GM18870 (cell line): ENCODE data around the gene RALGPS1.

Experiments
- ATAC-seq: cut with Tn5 transposase; IDR thresholded peaks from one replicate; pipeline ENCODE4 v1.9.1; 2021; ENCODE audit warnings: moderate library complexity; ENCODE audit not compliant: unreplicated experiment

The RALGPS1 gene

DNA sequence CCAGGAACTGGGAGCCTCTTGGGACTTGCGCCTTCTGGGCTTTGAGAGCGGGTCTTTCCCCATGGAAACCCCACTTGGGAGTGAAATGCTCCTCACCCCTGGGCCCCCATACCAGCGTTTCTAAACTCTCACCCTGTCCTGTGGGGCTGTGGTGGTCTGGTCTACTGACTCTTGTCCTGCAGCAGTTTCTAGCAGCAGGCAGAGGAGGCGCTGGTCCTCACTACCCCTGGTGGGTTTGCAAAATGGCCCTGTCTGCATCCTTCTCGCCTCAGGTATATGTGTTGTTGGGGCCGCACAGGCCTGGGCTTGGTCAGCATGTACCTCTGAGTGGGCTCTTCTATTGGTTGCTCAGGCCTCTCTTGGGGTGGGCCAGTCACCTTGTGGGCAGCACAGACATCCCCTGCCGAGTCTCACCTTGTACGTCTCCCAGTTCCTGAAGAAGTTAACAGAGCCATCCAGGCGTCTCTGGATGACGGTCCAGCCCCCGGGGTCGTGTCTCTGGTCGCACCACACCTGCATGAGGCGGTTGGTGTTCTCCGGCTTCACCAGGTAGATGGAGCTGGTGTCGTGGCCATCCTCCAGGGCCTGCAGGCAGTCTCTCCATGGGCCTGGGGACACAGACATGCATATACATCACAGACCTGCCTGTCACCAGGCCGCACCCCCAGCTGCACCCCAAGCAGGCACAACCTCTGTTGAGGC, 178.9 kb downstream of the RALGPS1 start:
- no peak for ATAC-seq

DNA sequence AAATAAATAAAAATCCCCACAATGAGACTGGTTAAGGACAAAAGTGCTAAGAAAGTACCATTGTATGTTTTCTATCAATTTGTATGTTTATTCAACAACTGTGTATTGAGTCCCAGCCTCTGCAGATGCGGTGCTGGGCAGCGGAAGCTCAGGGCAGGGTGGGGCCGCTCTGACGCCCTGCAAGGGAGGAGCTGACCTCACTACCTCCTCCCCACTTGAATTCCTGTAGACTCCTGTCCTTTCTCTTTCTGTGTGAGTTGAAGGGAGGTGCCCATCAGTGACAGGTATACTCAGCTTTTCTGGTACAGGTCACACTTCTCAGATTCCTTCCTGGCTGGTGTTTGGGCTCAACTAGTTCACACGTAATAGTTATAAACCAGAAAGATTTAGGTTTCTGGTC, 180.8 kb downstream of the RALGPS1 start:
- ATAC-seq = no peak

- ATAC-seq = no peak
These were observed 181.6 kb downstream of the RALGPS1 start for GRCh38 chr9:127096208-127096607.

DNA sequence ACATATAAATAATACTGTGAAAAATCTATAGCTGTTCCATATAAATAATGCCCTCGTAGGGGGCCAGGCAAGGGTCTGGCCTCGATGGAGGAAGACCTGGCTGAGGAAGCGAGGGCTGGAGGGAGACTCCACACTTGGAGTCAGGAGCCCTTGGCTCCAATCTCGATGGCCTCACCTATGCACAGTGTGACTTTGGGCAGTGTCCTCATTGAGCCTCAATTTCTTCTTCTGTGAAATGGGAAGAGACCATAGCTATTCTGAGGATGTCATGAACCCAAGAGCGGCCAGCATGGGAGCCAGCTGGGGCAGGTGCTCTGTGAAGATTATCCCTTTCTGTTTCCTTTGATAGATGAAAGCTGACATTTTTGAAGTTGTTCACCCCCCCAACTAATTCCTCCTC, 183.1 kb downstream of the RALGPS1 start:
- no peak for ATAC-seq

GRCh38 chr9:127098916-127099553, 184.5 kb downstream of the RALGPS1 start:
- ATAC-seq = no peak

- no peak for ATAC-seq
These were observed 185.1 kb downstream of the RALGPS1 start for GRCh38 chr9:127099664-127100063.

DNA sequence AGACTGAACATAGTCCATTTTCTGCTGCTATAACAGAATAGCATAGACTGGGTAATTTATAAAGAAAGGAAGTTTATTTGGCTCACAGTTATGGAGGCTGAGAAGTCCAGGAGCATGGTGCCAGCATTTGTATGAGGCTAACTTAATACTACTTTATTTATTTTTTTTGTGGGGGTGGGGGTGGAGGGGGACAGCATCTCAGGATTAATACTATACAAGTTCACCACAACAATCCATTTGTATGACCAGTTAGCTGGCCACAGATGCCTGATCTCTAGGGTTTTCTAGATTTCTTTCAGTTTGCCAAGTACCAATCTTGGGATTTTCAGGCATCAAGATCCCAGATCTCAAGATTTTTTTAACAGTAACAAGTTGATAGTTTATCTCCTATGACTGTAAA, 187.6 kb downstream of the RALGPS1 start:
- ATAC-seq = no peak

- ATAC-seq = no peak
These were observed 188.2 kb downstream of the RALGPS1 start for GRCh38 chr9:127102788-127103187.

DNA sequence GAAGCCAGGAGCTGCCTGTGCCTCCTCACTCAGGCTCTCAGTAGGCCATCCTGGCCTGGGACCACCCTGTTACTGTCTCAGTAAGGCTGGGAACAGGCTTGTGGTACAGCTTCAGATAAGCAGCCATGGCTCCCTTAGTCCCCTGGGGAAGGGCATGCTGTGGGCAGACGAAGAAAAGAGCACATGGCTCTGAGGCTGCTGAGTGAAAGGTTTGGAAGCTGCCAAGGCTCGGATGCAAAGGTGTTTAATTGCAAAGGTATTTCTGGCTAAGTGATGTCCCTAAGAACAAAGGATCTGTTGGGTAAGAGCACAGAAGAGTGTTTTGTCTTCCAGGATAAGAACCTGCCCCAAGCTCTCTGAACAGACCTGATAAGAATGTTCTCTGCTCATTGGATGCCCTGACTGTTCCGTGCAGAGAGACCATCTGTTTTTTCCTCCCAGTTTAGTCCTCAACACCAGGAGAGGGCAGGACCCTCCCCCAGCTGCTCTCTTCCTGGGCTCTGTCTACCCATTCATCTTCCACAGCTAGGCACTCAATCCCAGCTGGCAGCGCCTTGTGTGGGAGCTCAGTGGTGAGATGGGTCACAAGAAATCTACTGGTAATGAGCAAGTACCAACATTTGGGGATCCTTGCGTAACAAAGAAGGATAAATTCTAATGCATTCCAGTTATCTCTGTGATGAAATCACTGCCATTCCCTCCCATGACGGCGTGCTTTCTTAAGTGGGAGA, 190.2 kb downstream of the RALGPS1 start:
- no peak for ATAC-seq

DNA sequence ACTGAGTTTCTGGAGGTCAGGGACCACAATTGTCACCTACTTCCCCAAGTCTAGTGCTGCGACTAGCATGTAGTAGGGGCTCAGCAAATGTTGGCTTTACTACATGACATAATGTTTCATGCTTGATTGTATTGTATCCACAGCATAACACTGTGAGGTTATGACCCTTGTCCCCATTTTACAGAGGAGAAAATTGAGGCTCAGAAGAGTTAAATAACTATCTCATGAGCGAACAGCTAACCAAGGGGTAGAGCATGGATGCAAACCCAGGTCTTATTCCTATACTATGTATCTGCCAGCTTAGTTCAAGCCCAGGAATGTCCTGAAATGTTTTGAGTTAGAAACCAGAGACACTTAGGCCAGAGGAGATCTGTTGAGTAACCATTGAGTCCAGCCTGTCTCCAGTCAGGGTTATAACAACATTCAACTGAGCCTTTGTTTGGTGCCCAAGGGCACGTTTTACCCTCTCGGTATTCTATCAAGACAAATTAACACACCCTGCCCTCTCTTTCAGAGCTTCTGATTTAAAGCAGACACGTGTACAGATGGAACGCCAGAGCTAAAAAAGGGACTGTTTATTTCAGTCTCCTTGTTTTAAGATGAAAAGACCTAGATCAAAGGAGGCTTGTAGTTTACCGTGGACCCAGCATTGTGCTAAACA, 191.4 kb downstream of the RALGPS1 start:
- ATAC-seq = no peak

DNA sequence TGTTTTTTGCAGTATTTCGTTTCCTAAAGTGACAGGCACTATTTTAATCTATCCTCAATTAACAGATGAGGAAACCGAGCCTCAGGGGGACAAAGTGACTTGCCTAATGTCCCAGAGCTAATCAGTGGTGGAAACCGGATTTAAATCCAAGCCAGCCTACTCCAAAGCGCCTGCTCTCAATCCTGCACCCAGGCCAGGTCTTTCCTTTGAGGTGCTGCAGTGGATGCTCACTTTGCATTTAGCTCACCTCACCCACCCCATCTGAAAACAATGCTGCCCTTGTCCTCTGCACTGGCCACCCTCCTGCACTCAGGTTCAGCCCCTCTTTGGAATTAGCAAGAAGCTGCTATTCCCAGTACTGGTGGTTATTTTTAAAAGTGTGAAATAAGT, 191.9 kb downstream of the RALGPS1 start:
- no peak for ATAC-seq

- ATAC-seq = no peak
These were observed 192.8 kb downstream of the RALGPS1 start for GRCh38 chr9:127107171-127107928.

DNA sequence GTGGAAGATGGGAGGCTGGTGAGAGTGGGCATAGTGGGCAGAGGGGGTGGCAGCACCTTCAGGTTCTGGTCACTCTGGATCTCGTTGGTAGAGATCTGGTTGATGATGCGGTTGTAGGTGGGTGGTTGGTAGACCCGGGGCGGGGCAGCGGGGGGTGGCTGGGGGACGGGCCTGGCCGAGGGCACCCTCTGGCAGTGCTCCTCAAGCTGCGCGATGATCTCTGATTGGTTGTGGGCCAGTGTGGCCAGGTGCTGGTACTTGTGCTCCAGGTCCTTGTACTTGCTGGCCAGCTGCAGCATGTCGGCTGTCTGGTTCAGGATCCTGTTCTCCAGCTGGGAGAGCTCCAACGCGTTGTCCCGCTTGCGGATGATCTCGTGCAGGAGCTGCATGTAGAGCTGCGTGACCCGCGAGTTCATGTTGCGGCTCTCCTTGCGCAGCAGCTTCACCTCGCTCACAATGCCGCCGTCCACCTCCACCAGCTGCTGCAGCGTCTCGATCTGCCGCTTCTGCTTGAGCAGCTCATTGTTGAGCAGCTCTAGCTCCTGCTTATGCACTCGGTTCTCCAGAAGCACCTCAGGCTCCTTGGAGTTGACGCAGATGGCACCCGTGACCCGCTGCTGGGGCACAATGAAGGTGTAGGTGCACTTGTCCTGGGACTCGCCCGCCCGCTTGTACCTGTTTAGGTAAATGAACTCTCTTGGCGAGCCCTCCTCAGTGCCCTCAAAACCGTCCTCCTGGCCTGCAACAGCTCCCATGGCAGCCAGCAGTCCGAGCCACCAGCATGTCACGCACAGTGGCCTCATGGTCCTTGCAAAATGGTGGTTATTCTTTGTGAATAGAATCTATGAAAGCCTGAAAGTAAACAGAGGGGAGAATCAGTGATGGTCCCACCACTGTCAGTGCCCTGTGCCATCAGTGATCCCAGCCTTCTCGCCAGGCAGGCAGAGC, 193.6 kb downstream of the RALGPS1 start:
- no peak for ATAC-seq

DNA sequence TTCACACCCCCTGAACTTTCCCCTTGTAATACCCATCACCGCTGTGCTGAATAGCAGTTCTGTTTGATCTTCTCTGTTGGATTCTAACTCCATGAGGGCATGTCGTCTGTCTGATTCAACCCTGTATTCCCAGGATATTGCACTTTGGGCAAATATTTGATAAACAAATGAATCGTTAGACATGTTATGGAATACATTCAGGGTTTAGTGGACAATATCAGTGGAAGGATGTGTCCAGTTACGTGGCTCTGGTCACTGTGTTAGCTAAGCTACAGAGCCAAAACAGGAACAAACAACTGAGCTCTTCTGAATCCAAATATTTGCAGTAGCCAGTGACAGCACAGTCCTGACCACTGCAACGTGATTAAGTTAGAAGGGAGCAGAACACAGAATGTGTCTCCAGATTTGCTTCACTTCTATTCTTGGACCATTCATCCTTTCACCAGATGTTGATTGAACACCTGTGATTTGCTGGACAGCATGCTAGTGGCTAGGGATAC, 194.7 kb downstream of the RALGPS1 start:
- no peak for ATAC-seq

- no peak for ATAC-seq
These were observed 197.5 kb downstream of the RALGPS1 start for GRCh38 chr9:127112056-127112455.

DNA sequence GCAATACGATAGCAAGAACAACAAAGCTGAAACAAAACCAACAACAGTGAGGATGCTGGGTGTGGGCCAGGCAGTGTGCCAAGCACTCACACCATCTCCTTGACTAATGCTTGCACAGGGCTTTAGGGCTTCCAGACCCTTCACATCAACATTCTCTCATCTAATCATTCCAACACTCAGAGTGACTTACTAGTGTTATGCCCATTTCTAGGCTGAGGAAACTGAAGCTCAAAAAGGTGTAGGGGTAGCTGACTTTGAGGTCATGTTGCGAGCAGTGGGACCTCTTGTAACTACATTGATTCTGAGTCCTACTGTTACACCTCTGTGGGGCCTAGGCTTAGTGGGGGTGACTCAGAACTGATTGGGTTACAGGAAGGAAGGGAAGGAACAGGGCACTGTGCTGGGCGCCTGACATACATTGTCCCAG, 198.2 kb downstream of the RALGPS1 start:
- ATAC-seq = no peak

DNA sequence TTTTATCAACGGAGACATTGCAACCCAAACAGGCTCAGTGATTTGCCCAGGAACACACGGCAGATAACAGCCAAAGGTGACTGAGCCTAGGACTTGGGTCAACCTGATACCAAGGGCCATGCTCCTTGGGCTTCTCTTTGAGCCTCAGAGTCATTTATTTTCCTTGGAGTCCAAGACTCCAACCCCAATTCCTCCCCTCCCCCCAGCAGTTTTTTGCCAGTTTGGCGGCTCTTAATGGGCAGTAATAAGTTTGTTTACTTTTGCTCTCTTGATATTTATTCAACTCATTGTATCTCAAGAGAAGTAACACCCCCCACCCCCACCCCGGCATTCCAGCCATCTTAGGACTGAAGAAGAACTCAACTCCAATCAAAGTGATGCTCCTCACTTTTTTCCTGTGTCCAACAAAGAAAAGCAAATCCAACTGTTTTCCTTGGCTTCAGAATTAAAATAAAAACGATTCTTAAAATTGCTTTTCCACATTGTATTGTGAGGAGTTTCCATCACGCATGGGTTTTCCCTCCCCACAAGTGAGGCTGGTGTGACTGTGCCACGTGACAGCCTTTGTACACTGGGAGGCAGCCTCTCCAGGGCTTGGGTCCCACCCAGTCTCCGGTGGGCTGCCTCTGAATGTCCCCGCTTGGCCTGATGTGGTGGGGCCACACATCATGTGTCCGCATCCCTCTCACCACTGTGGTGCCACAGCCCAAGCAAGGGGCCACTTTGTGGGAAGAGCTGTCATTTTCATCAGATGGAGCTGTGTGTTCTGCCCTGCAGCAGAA, 198.8 kb downstream of the RALGPS1 start:
- no peak for ATAC-seq

DNA sequence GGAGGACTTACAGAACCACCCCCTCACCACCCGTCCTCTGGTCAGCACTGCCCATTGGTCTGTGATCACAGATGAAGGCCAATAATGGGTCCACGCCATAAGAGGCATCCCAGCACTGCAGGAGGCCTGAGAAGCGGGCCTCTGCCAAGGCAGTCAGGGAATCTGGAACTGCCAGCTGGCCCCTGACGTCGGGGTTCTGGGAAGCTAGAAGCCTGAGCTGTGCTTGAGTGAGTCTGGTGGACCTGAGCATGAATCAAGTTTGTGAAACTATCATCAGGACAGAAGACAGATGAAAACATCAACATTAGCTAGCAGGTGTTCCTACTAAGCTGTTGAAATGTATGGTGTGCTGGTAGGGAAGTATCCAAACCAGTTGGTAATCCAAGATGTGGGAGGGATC, 200.0 kb downstream of the RALGPS1 start:
- no peak for ATAC-seq
